Endothelial cell of umbilical vein (primary cell): ENCODE measurements around the gene SLC1A7. TPM values are rescaled to one million over a fixed set of nuclear protein-coding genes. Genes with fewer than 3 reads are reported as not detected.

ENCODE experiments used
- BruUV-seq: library from RNA; stranded (reverse); fragments of 400-500 nt; replicated peaks from 2 replicates; lab custom pipeline; 2021; lab: Mats Ljungman, UMichigan
- CTCF ChIA-PET: fragments of 300-600, 350-600 bp; sonication (Branson Sonifier 250); formaldehyde crosslinking; loops from one replicate; lab custom pipeline; 2021; ENCODE audit warnings: antibody characterized with exemption, inconsistent platforms; lab: Charles Lee
- POLR2A ChIA-PET: fragments of 300-600, 350-600 bp; sonication (Branson Sonifier 250); formaldehyde crosslinking; loops from one replicate; lab custom pipeline; 2021; ENCODE audit warnings: antibody characterized with exemption, inconsistent platforms; lab: Charles Lee
- DNase-seq: peaks from one replicate; pipeline ENCODE4 v3.0.0-alpha.2; 2011; ENCODE audit warnings: low read depth, low spot score
- FAIRE-seq: peaks from 2 replicates; lab custom pipeline; 2011; peaks lifted over from hg19 to GRCh38; lab: Jason Lieb, UNC
- H2AFZ ChIP-seq: 2 replicates; pipeline ENCODE4 v1.6.0; 2012; ENCODE audit warnings: low read depth, low read length, control low read depth, inconsistent platforms
- H3K27ac ChIP-seq: 2 replicates; pipeline ENCODE4 v1.5.1; 2011; ENCODE audit warnings: low read depth, mild to moderate bottlenecking, control low read depth, low read length, moderate library complexity; ENCODE audit not compliant: insufficient read depth
- H3K27me3 ChIP-seq, 2 experiments: 2 replicates each; pipeline versions ENCODE4 v1.6.0 to v1.6.1; 2011; ENCODE audit warnings: low read length in 2 of 2, mixed read lengths in 1 of 2; ENCODE audit not compliant: control insufficient read depth in 2 of 2, insufficient read depth in 2 of 2
- H3K36me3 ChIP-seq, 2 experiments: 2 replicates in 1 of 2; 3 replicates in 1 of 2; pipeline ENCODE4 v1.5.1; 2011; ENCODE audit warnings: low read length in 2 of 2, mild to moderate bottlenecking in 1 of 2, moderate library complexity in 1 of 2; ENCODE audit not compliant: control insufficient read depth in 2 of 2, insufficient read depth in 2 of 2; ENCODE audit errors: extremely low read depth in 1 of 2
- H3K4me1 ChIP-seq: 3 replicates; pipeline ENCODE4 v1.5.1; 2011; ENCODE audit warnings: mild to moderate bottlenecking, low read length; ENCODE audit not compliant: control insufficient read depth, insufficient read depth; ENCODE audit errors: extremely low read depth
- H3K4me2 ChIP-seq: 2 replicates; pipeline ENCODE4 v1.6.1; 2011; ENCODE audit warnings: low read length, control low read depth, mixed read lengths; ENCODE audit not compliant: insufficient read depth
- H3K4me3 ChIP-seq, 3 experiments: fragments of 200-600 bp in 1 of 3; sonication (generic), shearing (Covaris generic) in 1 of 3; replicated peaks in 1 of 3; 2 replicates each; pipeline ENCODE4 v1.5.1; 2011 to 2016; ENCODE audit warnings: control low read depth in 3 of 3, low read length in 3 of 3, mild to moderate bottlenecking in 2 of 3, inconsistent platforms in 1 of 3, low read depth in 1 of 3, moderate library complexity in 1 of 3; ENCODE audit not compliant: insufficient read depth in 1 of 3
- H3K79me2 ChIP-seq: 2 replicates; pipeline ENCODE4 v1.6.0; 2012; ENCODE audit warnings: low read length, inconsistent platforms; ENCODE audit not compliant: control insufficient read depth, insufficient read depth
- H3K9ac ChIP-seq: replicated peaks from 2 replicates; pipeline ENCODE3; 2011; ENCODE audit warnings: low read length, control low read depth; ENCODE audit not compliant: insufficient read depth; ENCODE audit errors: extremely low read depth
- H3K9me1 ChIP-seq: replicated peaks from 3 replicates; pipeline ENCODE4 v1.6.0; 2011; ENCODE audit warnings: mild to moderate bottlenecking, low read length; ENCODE audit not compliant: control insufficient read depth, insufficient read depth; ENCODE audit errors: extremely low read depth
- H3K9me3 ChIP-seq: replicated peaks from 2 replicates; pipeline ENCODE4 v1.5.1; 2012; ENCODE audit warnings: low read length, inconsistent platforms; ENCODE audit not compliant: control insufficient read depth, insufficient read depth
- H4K20me1 ChIP-seq: replicated peaks from 2 replicates; pipeline ENCODE3; 2011; ENCODE audit warnings: mild to moderate bottlenecking, low read length; ENCODE audit not compliant: control insufficient read depth, insufficient read depth; ENCODE audit errors: extremely low read depth
- CTCF ChIP-seq, 2 donors: IDR thresholded peaks; 1 replicate in 1 of 2; 2 replicates in 1 of 2; pipeline ENCODE4 v1.5.1; 2011; ENCODE audit warnings: low read length in 2 of 2, mild to moderate bottlenecking in 2 of 2, moderate library complexity in 2 of 2, control low read depth in 1 of 2, inconsistent platforms in 1 of 2, low read depth in 1 of 2; ENCODE audit not compliant: insufficient read depth in 1 of 2; ENCODE audit errors: extremely low read depth in 1 of 2
- EZH2 ChIP-seq: IDR thresholded peaks from 2 replicates; pipeline ENCODE4 v1.6.1; 2012; ENCODE audit warnings: borderline replicate concordance, low read depth, mild to moderate bottlenecking, moderate library complexity, low read length, inconsistent platforms; ENCODE audit not compliant: severe bottlenecking
- FOS ChIP-seq: IDR thresholded peaks from 2 replicates; pipeline ENCODE4 v1.6.1; 2011; ENCODE audit warnings: mild to moderate bottlenecking, low read length, moderate library complexity, borderline replicate concordance; ENCODE audit not compliant: insufficient read depth
- GATA2 ChIP-seq: IDR thresholded peaks from 2 replicates; pipeline ENCODE4 v1.7.0; 2011; ENCODE audit warnings: low read depth, mild to moderate bottlenecking, moderate library complexity, mixed read lengths, low read length; ENCODE audit not compliant: insufficient read length, insufficient read depth
- JUN ChIP-seq: IDR thresholded peaks from 2 replicates; pipeline ENCODE4 v1.6.1; 2011; ENCODE audit warnings: borderline replicate concordance, low read depth; ENCODE audit not compliant: insufficient read length, insufficient read depth
- MAX ChIP-seq: IDR thresholded peaks from 2 replicates; pipeline ENCODE4 v1.6.1; 2011; ENCODE audit not compliant: insufficient read depth, insufficient read length
- MYC ChIP-seq: IDR thresholded peaks from one replicate; pipeline ENCODE4 v1.6.1; 2011; ENCODE audit warnings: mild to moderate bottlenecking, low read depth, low read length
- POLR2A ChIP-seq: IDR thresholded peaks from 2 replicates; pipeline ENCODE4 v1.6.1; 2012; ENCODE audit warnings: low read depth, mild to moderate bottlenecking, control low read depth, low read length
- POLR2AphosphoS5 ChIP-seq: IDR thresholded peaks from 2 replicates; pipeline ENCODE4 v1.6.1; 2012; ENCODE audit warnings: low read depth, mild to moderate bottlenecking, control low read depth, low read length, moderate library complexity; ENCODE audit not compliant: insufficient read depth
- dilution Hi-C: fragments of 300-500 bp; cut with MboI; formaldehyde crosslinking; loops from one replicate; pipeline ENCODE4 v1.15.0; 2019; ENCODE audit warnings: low sequenced_read_pairs; ENCODE audit not compliant: extremely low pct_ligation_motif_present
- intact Hi-C: fragments of 100-400 bp; cut with micrococcal nuclease; formaldehyde crosslinking; loops from one replicate; pipeline ENCODE4 v1.10.0; 2022
- polyA plus RNA-seq, 4 experiments: library from polyadenylated mRNA; depleted of rRNA in 3 of 4; stranded (reverse) in 3 of 4; unstranded in 1 of 4; fragments of >200 nt; gene quantifications; 2 replicates each; pipeline versions ENCODE4 v1.2.1 to v1.2.3, GENCODE V29; 2011 to 2012; ENCODE audit warnings: missing spikeins in 1 of 4
- total RNA-seq: library from RNA; stranded (reverse); gene quantifications from 2 replicates; pipeline ENCODE4 v1.2.3, GENCODE V29; 2021

The SLC1A7 gene
- total and polyA plus RNA-seq, 2 donors (not counting 3 experiments of a cell fraction or from before 2014, with no cell fraction given), result not detected

GRCh38 chr1:53090227-53091147 lies 52.0 kb downstream of the SLC1A7 start:
- POLR2A ChIA-PET, result interaction anchor here (0.5 kb wide), 1 partner anchor 77 kb away, joined by 3 read pairs; no protein-coding TSS in a partner anchor

More at GRCh38 chr1:53090227-53091147, 52.0 kb downstream of the SLC1A7 start:
- CTCF ChIA-PET, result no interaction called here
- Histone ChIP-seq H3K27me3 (no peaks in the 10 kb centered on the region), H4K20me1 (no peaks in the 10 kb centered on the region), H3K4me1 (no peaks in the 10 kb centered on the region), H3K27ac (no peak overlapping the region), H3K9me1 (no peaks in the 10 kb centered on the region), H2AFZ (no peak overlapping the region), H3K79me2 (no peaks in the 10 kb centered on the region), H3K9ac (no peak overlapping the region), H3K4me3 (no peak overlapping the region), H3K9me3 (no peaks in the 10 kb centered on the region), H3K36me3 (no peaks in the 10 kb centered on the region), H3K4me2 (no peak overlapping the region)
- intact Hi-C loops, result no loop called here
- TF ChIP-seq GATA2 (no peak), FOS (no peak), CTCF (IDR thresholded peaks at IDR 0.05; ENCODE audit: extremely low read depth in 1 of 2, insufficient read depth in 1 of 2, low read depth in 1 of 2, low read length in 2 of 2) (no peak), MAX (no peak), POLR2AphosphoS5 (no peak), MYC (no peak), POLR2A (no peak), EZH2 (no peak), JUN (no peak)
- dilution Hi-C loops, result no loop called here
- DNase-seq, result no peak
- FAIRE-seq, result no peak
- BruUV-seq, result no TSS peak
